WTC11 (cell line): ENCODE measurements around the gene ZNF496. TPM values are rescaled to one million over a fixed set of nuclear protein-coding genes. Genes with fewer than 3 reads are reported as not detected.
A peak's percentile ranks its signal among the peaks of the same experiment; 100 is the strongest.

Experiments
- ATAC-seq: fragments of 200-7000 bp; cut with Tn5 transposase; 2 replicates; pipeline ENCODE4 v1.10.0; 2021; ENCODE audit warnings: mild to moderate bottlenecking, moderate library complexity
- CTCF ChIA-PET: fragments of 300-600 bp; sonication (Branson Sonifier 250); formaldehyde crosslinking; loops from one replicate; lab custom pipeline; 2021; ENCODE audit warnings: antibody characterized with exemption; lab: Charles Lee
- POLR2A ChIA-PET: fragments of 350-600 bp; sonication (Branson Sonifier 250); formaldehyde crosslinking; loops from one replicate; lab custom pipeline; 2021; ENCODE audit warnings: antibody characterized with exemption; lab: Charles Lee
- DNase-seq: peaks from one replicate; pipeline ENCODE4 v3.0.0; 2021; ENCODE audit warnings: low spot score
- H3K27ac Mint-ChIP-seq: 2 replicates; pipeline ENCODE4 v1.8.0; 2021; ENCODE audit warnings: mixed read lengths
- H3K27me3 Mint-ChIP-seq: 2 replicates; pipeline ENCODE4 v1.8.0; 2021; ENCODE audit warnings: low read depth, mild to moderate bottlenecking, moderate library complexity, mixed read lengths
- H3K36me3 Mint-ChIP-seq: 2 replicates; pipeline ENCODE4 v1.8.0; 2021; ENCODE audit warnings: mixed read lengths
- H3K4me1 Mint-ChIP-seq: 2 replicates; pipeline ENCODE4 v1.8.0; 2022; ENCODE audit warnings: mixed read lengths
- H3K4me3 Mint-ChIP-seq: 2 replicates; pipeline ENCODE4 v1.8.0; 2021; ENCODE audit warnings: mild to moderate bottlenecking, moderate library complexity, mixed read lengths
- H3K9me3 Mint-ChIP-seq: 2 replicates; pipeline ENCODE4 v1.8.0; 2021; ENCODE audit warnings: mixed read lengths
- ATF1 ChIP-seq: sonication (generic); formaldehyde crosslinking; IDR thresholded peaks from 2 replicates; pipeline ENCODE4 v1.8.1; 2023; ENCODE audit warnings: mild to moderate bottlenecking, moderate library complexity, missing genetic modification reagents
- CREB1 ChIP-seq: sonication (generic); formaldehyde crosslinking; IDR thresholded peaks from 2 replicates; pipeline ENCODE4 v1.8.0; 2023; ENCODE audit warnings: mild to moderate bottlenecking, missing genetic modification reagents
- CREM ChIP-seq: sonication (generic); formaldehyde crosslinking; IDR thresholded peaks from 2 replicates; pipeline ENCODE4 v1.8.1; 2022; ENCODE audit warnings: mild to moderate bottlenecking, missing genetic modification reagents, moderate library complexity
- ELF4 ChIP-seq: sonication (generic); formaldehyde crosslinking; IDR thresholded peaks from 2 replicates; pipeline ENCODE4 v1.8.1; 2022; ENCODE audit warnings: low read depth, mild to moderate bottlenecking, moderate library complexity, missing genetic modification reagents
- GTF2I ChIP-seq: fragments of 250-450 bp; sonication (Bioruptor Pico); conservative IDR thresholded peaks from 2 replicates; pipeline ENCODE4 v1.4.0; 2021; ENCODE audit warnings: mild to moderate bottlenecking
- RORB ChIP-seq: fragments of 250-450 bp; sonication (Bioruptor Pico); IDR thresholded peaks from 2 replicates; pipeline ENCODE4 v1.9.0; 2021; ENCODE audit warnings: mild to moderate bottlenecking
- SMAD4 ChIP-seq: sonication (generic); formaldehyde crosslinking; IDR thresholded peaks from 2 replicates; pipeline ENCODE4 v1.8.0; 2022; ENCODE audit warnings: mild to moderate bottlenecking, missing genetic modification reagents
- SOX15 ChIP-seq: fragments of 250-450 bp; sonication (Bioruptor Pico); IDR thresholded peaks from 2 replicates; pipeline ENCODE4 v1.9.0; 2021; ENCODE audit warnings: mild to moderate bottlenecking
- ZNF219 ChIP-seq: sonication (generic); formaldehyde crosslinking; IDR thresholded peaks from 2 replicates; pipeline ENCODE4 v1.8.0; 2023; ENCODE audit warnings: missing genetic modification reagents, mild to moderate bottlenecking, borderline replicate concordance
- ZNF317 ChIP-seq: sonication (generic); formaldehyde crosslinking; IDR thresholded peaks from 2 replicates; pipeline ENCODE4 v1.8.1; 2023; ENCODE audit warnings: low read depth, mild to moderate bottlenecking, moderate library complexity, missing genetic modification reagents, borderline replicate concordance
- total RNA-seq: library from RNA; stranded (reverse); gene quantifications from 3 replicates; pipeline ENCODE4 v1.2.3, GENCODE V29; 2021
- TF ChIP-seq, protein P1 (sequence below): fragments of 250-450 bp; sonication (Bioruptor Pico); IDR thresholded peaks from 2 replicates; pipeline ENCODE4 v2.1.2; 2022; ENCODE audit warnings: mild to moderate bottlenecking, moderate library complexity
- TF ChIP-seq, protein P2 (sequence below): sonication (generic); formaldehyde crosslinking; IDR thresholded peaks from 2 replicates; pipeline ENCODE4 v1.8.0; 2022; ENCODE audit warnings: mild to moderate bottlenecking, missing genetic modification reagents
- TF ChIP-seq, protein P3 (sequence below): sonication (generic); formaldehyde crosslinking; IDR thresholded peaks from 2 replicates; pipeline ENCODE4 v1.8.0; 2022; ENCODE audit warnings: mild to moderate bottlenecking, missing genetic modification reagents
- TF ChIP-seq, protein P4 (sequence below): fragments of 250-450 bp; sonication (Bioruptor Pico); IDR thresholded peaks from 2 replicates; pipeline ENCODE4 v1.9.0; 2021; ENCODE audit warnings: mild to moderate bottlenecking
- TF ChIP-seq, protein P5 (sequence below): fragments of 250-450 bp; sonication (Bioruptor Pico); IDR thresholded peaks from 2 replicates; pipeline ENCODE4 v1.8.0; 2021; ENCODE audit warnings: mild to moderate bottlenecking
- TF ChIP-seq, protein P6 (sequence below): sonication (generic); formaldehyde crosslinking; IDR thresholded peaks from 2 replicates; pipeline ENCODE4 v1.8.0; 2022; ENCODE audit warnings: mild to moderate bottlenecking, missing genetic modification reagents
- TF ChIP-seq, protein P7 (sequence below): sonication (generic); formaldehyde crosslinking; IDR thresholded peaks from 2 replicates; pipeline ENCODE4 v1.8.1; 2022; ENCODE audit warnings: mild to moderate bottlenecking, missing genetic modification reagents, moderate library complexity, borderline replicate concordance
- TF ChIP-seq, protein P8 (sequence below): sonication (generic); formaldehyde crosslinking; IDR thresholded peaks from 2 replicates; pipeline ENCODE4 v1.8.1; 2022; ENCODE audit warnings: mild to moderate bottlenecking, moderate library complexity, missing genetic modification reagents

Gene ZNF496
- total RNA-seq, 1 experiment from 2014 or later: 88.3 TPM

DNA sequence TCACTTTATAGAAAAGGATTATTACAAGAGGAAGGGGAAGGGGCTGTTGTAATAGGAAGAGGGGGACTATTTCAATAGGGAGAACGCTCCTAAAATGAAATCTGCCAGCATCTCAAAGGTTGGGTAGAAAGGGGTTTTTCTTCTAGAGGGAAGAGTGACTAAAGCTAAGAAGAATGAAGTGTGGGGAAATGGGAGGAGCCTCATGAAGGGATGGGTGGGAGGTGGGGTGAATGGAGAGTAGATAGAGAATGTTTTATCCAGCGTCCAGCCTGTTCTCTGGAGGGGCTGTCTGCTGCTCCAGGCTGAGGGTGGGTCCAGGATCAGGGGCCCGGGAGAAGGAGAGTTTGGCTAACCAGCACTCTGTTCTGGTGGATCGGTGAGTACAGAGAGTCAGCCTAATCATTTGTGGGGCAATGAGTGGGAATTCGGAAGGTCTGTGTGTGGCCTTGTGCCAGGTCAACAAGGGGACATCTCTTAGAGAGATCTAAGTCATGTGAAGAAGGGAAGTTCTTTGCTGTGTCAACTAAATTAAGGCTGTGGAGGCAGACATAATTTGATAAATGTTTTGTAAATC lies 50.6 kb downstream of the ZNF496 start:
- Mint-ChIP-seq H3K27ac (no peak overlapping the region), H3K27me3 (peaks cover 2% of the 10 kb centered on the region; the same call in 1 of the 2 replicates), H3K4me1 (peaks cover 21% of the 10 kb centered on the region), H3K4me3 (no peak overlapping the region), H3K9me3 (peaks cover 5% of the 10 kb centered on the region), H3K36me3 (peaks cover 5% of the 10 kb centered on the region)
- ChIA-PET POLR2A (no interaction called here), CTCF (no interaction called here)
- DNase-seq: no peak
- TF ChIP-seq CREM (CRISPR knock-in tag) (no peak), ATF1 (CRISPR knock-in tag) (no peak), ELF4 (CRISPR knock-in tag) (no peak), SMAD4 (CRISPR knock-in tag) (no peak)
- TF ChIP-seq, protein P1, sequence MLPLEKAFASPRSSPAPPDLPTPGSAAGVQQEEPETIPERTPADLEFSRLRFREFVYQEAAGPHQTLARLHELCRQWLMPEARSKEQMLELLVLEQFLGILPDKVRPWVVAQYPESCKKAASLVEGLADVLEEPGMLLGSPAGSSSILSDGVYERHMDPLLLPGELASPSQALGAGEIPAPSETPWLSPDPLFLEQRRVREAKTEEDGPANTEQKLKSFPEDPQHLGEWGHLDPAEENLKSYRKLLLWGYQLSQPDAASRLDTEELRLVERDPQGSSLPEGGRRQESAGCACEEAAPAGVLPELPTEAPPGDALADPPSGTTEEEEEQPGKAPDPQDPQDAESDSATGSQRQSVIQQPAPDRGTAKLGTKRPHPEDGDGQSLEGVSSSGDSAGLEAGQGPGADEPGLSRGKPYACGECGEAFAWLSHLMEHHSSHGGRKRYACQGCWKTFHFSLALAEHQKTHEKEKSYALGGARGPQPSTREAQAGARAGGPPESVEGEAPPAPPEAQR (CRISPR knock-in tag): no peak
- peak; percentile 68 for ATAC-seq

DNA sequence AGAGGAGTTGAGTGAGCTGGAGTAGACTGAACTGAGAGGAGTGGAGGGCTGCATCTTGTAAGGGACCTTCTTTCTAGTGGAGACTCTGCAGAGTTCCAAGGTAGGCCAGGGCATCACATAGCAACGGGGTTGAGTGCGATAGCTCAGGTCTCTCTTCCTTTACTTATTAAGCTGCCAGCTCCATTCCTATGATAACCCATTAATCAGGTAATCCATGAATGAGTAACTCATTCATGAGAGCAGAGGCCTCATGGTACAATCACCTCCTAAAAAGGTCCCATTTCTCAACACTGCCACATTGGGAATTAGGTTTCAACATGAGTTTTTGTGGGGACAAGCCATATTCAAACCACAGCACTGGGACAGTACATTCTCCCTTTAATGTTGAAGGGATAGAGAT lies 54.5 kb downstream of the ZNF496 start:
- H3K4me3 Mint-ChIP-seq: no peak overlapping the region
- POLR2A ChIA-PET: no interaction called here

DNA sequence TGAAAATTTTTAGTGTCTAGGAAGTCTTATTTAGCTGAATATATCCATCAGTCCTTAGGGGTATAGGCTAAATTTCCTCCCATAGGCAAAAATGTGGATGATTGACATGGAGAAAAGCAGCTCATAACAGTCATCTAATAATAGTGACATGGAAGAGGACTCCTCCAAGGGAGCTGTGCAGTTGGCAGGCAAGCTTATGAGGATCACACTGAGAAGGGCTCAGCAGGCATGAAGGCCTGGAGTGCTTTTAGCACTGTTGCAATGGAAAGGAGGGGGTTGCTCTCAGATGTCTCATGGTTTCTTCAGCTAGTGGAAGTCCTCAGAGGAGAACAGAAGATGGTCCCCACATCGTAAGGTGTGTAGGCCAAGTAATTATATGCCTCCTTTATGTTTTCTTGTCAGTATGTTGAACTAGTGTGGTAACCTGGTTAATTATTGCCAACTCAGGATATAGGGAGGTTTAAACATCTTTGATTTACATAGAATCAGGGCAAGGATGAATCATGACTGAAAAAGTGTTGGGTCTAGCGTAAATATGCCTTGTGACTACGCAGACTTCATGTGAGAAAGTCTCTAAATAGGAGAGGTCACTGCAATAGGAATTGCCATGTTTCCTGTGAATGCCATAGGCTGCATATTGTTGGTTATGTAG lies 56.9 kb downstream of the ZNF496 start:
- peaks cover 6% of the 10 kb centered on the region for H3K4me1 Mint-ChIP-seq
- no peak overlapping the region for H3K27ac Mint-ChIP-seq
- CTCF ChIA-PET: interaction anchor here (0.5 kb wide), 1 partner anchor 128 kb away, joined by 3 read pairs; no protein-coding TSS in a partner anchor
- ATAC-seq: no peak
- H3K4me3 Mint-ChIP-seq: no peak overlapping the region
- no peak for DNase-seq
- H3K9me3 Mint-ChIP-seq: peaks cover 22% of the 10 kb centered on the region
- peaks cover 14% of the 10 kb centered on the region for H3K27me3 Mint-ChIP-seq
- H3K36me3 Mint-ChIP-seq: peaks cover 19% of the 10 kb centered on the region
- POLR2A ChIA-PET: no interaction called here
- TF ChIP-seq GTF2I (CRISPR knock-in tag): no peak
- TF ChIP-seq, protein P2, sequence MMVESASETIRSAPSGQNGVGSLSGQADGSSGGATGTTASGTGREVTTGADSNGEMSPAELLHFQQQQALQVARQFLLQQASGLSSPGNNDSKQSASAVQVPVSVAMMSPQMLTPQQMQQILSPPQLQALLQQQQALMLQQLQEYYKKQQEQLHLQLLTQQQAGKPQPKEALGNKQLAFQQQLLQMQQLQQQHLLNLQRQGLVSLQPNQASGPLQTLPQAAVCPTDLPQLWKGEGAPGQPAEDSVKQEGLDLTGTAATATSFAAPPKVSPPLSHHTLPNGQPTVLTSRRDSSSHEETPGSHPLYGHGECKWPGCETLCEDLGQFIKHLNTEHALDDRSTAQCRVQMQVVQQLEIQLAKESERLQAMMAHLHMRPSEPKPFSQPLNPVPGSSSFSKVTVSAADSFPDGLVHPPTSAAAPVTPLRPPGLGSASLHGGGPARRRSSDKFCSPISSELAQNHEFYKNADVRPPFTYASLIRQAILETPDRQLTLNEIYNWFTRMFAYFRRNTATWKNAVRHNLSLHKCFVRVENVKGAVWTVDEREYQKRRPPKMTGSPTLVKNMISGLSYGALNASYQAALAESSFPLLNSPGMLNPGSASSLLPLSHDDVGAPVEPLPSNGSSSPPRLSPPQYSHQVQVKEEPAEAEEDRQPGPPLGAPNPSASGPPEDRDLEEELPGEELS (CRISPR knock-in tag): no peak
- no peak for TF ChIP-seq CREB1 (CRISPR knock-in tag)
- TF ChIP-seq, protein P3, sequence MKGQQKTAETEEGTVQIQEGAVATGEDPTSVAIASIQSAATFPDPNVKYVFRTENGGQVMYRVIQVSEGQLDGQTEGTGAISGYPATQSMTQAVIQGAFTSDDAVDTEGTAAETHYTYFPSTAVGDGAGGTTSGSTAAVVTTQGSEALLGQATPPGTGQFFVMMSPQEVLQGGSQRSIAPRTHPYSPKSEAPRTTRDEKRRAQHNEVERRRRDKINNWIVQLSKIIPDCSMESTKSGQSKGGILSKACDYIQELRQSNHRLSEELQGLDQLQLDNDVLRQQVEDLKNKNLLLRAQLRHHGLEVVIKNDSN (CRISPR knock-in tag): no peak
- TF ChIP-seq, protein P4, sequence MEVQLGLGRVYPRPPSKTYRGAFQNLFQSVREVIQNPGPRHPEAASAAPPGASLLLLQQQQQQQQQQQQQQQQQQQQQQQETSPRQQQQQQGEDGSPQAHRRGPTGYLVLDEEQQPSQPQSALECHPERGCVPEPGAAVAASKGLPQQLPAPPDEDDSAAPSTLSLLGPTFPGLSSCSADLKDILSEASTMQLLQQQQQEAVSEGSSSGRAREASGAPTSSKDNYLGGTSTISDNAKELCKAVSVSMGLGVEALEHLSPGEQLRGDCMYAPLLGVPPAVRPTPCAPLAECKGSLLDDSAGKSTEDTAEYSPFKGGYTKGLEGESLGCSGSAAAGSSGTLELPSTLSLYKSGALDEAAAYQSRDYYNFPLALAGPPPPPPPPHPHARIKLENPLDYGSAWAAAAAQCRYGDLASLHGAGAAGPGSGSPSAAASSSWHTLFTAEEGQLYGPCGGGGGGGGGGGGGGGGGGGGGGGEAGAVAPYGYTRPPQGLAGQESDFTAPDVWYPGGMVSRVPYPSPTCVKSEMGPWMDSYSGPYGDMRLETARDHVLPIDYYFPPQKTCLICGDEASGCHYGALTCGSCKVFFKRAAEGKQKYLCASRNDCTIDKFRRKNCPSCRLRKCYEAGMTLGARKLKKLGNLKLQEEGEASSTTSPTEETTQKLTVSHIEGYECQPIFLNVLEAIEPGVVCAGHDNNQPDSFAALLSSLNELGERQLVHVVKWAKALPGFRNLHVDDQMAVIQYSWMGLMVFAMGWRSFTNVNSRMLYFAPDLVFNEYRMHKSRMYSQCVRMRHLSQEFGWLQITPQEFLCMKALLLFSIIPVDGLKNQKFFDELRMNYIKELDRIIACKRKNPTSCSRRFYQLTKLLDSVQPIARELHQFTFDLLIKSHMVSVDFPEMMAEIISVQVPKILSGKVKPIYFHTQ (CRISPR knock-in tag): no peak
- TF ChIP-seq, protein P5, sequence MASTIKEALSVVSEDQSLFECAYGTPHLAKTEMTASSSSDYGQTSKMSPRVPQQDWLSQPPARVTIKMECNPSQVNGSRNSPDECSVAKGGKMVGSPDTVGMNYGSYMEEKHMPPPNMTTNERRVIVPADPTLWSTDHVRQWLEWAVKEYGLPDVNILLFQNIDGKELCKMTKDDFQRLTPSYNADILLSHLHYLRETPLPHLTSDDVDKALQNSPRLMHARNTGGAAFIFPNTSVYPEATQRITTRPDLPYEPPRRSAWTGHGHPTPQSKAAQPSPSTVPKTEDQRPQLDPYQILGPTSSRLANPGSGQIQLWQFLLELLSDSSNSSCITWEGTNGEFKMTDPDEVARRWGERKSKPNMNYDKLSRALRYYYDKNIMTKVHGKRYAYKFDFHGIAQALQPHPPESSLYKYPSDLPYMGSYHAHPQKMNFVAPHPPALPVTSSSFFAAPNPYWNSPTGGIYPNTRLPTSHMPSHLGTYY (CRISPR knock-in tag): no peak
- TF ChIP-seq SOX15 (CRISPR knock-in tag): no peak
- TF ChIP-seq, protein P6, sequence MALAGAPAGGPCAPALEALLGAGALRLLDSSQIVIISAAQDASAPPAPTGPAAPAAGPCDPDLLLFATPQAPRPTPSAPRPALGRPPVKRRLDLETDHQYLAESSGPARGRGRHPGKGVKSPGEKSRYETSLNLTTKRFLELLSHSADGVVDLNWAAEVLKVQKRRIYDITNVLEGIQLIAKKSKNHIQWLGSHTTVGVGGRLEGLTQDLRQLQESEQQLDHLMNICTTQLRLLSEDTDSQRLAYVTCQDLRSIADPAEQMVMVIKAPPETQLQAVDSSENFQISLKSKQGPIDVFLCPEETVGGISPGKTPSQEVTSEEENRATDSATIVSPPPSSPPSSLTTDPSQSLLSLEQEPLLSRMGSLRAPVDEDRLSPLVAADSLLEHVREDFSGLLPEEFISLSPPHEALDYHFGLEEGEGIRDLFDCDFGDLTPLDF: no peak
- no peak for TF ChIP-seq RORB (CRISPR knock-in tag)
- TF ChIP-seq, protein P7, sequence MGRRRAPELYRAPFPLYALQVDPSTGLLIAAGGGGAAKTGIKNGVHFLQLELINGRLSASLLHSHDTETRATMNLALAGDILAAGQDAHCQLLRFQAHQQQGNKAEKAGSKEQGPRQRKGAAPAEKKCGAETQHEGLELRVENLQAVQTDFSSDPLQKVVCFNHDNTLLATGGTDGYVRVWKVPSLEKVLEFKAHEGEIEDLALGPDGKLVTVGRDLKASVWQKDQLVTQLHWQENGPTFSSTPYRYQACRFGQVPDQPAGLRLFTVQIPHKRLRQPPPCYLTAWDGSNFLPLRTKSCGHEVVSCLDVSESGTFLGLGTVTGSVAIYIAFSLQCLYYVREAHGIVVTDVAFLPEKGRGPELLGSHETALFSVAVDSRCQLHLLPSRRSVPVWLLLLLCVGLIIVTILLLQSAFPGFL (CRISPR knock-in tag): no peak
- TF ChIP-seq, protein P8, sequence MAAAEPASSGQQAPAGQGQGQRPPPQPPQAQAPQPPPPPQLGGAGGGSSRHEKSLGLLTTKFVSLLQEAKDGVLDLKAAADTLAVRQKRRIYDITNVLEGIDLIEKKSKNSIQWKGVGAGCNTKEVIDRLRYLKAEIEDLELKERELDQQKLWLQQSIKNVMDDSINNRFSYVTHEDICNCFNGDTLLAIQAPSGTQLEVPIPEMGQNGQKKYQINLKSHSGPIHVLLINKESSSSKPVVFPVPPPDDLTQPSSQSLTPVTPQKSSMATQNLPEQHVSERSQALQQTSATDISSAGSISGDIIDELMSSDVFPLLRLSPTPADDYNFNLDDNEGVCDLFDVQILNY (CRISPR knock-in tag): no peak
- no peak for TF ChIP-seq ZNF317 (CRISPR knock-in tag)

More for the DNA sequence above, 54.5 kb downstream of the ZNF496 start:
- no peaks in the 10 kb centered on the region for H3K9me3 Mint-ChIP-seq
- no peak for TF ChIP-seq ZNF219
- TF ChIP-seq CREM (CRISPR knock-in tag): no peak
- TF ChIP-seq ZNF317 (CRISPR knock-in tag): no peak
- CTCF ChIA-PET: no interaction called here
- peaks cover 21% of the 10 kb centered on the region for H3K4me1 Mint-ChIP-seq
- ATAC-seq (no peak), DNase-seq (no peak)
- H3K27me3 Mint-ChIP-seq: peaks cover 2% of the 10 kb centered on the region; the same call in 1 of the 2 replicates
- no peak overlapping the region for H3K27ac Mint-ChIP-seq
- no peaks in the 10 kb centered on the region for H3K36me3 Mint-ChIP-seq
